HG03571 (cell line): Measurements from ENCODE around the gene FBH1.
"Not testable (repeated sequence)": the region's sequence is repeated elsewhere in the genome, so short reads cannot be mapped to it uniquely, and the experiment has no call there.

Experiments used
- ATAC-seq: cut with Tn5 transposase; IDR thresholded peaks from one replicate; pipeline ENCODE4 v1.9.1; 2021; ENCODE audit not compliant: unreplicated experiment

FBH1 gene

GRCh38 chr10:5956146-5956936, 66.3 kb downstream of the FBH1 start:
- no peak for ATAC-seq

- ATAC-seq, result no peak
Measured at GRCh38 chr10:5958077-5958476, 68.0 kb downstream of the FBH1 start.

GRCh38 chr10:5958675-5959074, 68.6 kb downstream of the FBH1 start:
- no peak for ATAC-seq

- ATAC-seq, result no peak
Measured at GRCh38 chr10:5959142-5959541, 69.1 kb downstream of the FBH1 start.

DNA sequence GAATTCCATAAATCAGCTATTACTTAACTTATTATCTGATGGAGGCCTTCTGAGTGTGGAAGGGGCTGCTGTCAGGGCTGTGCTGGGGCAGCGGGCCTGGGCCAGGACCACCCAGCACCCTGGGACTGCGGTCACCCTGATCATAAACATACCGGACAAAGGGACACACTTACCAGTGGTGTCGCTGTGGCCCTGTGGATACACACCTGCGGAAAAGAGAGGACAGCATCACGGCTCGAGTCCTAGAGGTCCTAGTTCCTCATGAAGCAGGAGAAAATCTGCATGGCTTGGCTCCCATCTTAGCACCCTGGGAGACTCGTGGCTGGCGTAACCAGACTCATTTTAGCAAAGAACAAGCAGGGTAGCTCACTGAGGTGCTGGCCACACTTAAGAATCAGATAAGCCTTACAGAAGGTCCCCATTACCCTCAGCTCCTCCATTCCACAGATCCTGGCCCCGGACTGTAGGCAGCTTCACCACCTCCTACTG, 69.6 kb downstream of the FBH1 start:
- no peak for ATAC-seq

GRCh38 chr10:5960070-5960972, 70.3 kb downstream of the FBH1 start:
- no peak for ATAC-seq

GRCh38 chr10:5960973-5961275, 70.9 kb downstream of the FBH1 start:
- ATAC-seq, result not testable (repeated sequence)

DNA sequence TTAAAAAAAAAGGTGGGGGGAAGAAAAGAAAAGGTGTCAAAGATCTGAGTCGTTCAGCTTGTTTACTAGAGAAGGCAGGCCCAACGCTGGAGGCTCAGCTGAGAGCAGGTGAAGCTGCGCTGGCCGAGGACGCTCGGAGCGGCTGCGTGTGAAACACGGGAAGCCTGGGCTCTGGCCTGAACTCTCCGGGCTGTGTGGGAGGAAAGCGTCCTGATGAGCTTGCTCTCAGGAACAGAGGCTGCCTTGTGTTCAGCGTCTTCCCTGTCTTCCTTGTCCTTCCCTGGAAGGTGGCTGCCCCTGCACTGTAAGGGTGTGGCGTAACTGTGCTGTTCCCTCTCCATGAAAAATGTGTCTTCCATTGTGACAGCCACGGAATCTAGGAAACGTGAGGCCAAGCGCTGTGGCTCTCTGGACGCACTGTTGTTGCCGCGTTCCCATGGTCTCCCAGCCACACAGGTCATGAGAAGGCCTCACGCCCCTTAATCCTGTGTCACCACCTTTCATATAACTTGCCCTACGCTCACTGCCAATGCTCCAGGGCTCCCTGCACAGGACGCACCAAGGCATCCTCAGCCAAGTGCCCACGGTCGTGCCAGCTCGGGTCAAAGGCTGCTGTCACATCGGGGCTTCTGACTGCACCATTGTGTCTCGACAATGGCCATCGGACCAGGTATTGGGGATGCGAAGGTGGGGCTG, 71.5 kb downstream of the FBH1 start:
- ATAC-seq, result no peak

DNA sequence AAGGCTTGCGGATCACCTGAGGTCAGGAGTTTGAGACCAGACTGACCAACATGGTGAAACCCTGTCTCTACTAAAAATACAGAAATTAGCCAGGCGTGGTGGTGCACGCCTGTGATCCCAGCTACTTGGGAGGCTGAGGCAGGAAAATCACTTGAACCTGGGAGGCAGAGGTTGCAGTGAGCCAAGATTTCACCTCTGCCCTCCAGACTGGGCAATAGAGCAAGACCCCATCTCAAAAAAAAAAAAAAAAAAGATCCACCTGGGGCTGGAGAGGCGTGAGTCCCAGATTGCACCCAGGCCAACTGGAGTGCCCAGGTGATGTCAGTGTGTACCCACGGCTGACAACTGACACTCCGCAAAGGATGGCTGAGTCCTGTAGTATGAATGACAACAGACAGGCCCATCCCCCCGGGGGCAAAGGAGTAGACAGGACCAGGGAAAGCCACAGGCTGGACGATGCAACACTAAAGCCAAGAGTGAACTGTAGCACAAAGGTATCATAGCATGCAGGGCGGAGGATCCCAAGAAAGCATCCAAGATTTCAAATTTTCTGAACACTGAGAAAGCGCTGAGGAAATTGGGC, 72.4 kb downstream of the FBH1 start:
- ATAC-seq, result not testable (repeated sequence)

DNA sequence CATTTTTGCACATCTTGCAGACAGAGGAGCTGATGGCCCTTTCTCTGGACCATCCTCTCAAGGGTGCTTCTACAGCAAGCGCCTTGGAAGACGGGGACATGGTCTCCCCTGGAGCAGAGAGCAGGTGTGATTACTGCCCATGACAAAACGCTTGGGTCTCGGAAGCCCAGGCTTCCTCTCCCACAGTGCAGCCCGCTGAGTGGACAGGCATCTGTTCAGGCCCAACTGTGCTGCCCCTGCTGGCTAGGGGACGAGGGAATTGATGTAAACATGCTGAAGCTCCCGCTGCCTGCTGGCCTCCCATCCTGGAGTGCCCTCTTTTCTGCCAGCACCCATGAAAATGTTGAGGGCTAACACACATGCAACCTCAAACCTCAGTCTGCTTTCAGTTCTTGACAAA, 73.0 kb downstream of the FBH1 start:
- no peak for ATAC-seq

DNA sequence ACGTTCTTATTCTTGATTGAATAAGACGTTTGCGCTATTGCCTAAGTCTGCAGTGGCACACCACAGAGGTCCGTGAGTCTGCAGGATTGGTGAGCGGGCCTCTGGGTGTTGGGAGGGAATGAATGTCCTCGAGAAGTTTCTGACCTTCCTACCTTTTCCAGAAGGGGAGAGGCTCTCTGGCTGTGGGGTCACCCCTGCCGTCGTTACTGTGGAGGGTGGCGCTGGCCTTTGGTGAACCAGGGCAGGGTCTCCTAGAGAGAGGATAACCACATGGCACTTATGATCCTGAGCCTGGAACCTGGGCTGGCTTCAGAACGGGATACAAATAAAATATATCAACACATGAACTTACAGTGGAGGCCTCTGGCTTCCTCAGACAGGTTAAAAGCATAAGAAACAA, 73.5 kb downstream of the FBH1 start:
- no peak for ATAC-seq

DNA sequence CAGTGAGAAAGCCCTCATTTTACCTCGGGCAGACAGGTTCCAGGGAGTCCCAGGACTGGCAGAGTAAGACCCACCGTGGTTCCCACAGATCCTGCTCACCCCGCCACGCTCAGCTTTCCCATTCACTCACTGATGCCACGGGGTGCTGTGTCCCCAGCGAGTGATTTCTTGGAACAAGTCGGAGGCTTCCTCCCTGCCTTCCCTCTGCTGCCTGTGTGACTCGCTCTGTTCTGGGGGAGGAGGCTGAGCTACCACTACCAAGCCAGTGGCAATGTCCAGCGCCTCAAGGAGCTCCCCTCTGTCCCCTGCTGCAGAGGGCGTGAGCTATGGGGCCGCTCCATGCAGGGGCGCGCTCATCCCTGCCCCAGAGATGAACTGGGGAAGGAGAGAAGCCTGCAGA, 74.7 kb downstream of the FBH1 start:
- no peak for ATAC-seq

DNA sequence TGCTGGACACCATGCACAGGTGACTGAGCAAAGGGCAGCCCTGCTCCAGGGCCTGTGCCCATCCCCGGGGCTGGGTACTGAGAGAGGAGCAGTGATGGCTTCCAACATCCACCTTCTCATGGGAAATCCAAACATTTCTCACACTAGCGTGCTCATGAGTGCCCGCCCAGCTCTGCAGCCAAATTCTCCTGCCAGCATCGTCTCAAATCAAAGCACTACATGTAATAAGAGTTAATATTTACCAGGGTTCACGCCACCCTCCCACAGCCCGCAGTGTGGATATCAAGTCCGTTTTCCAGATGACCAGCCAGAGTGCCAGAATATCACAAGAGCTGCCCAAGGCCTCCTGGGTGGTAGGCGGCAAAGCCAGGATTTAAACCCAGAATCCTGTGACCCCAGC, 75.2 kb downstream of the FBH1 start:
- ATAC-seq, result no peak

DNA sequence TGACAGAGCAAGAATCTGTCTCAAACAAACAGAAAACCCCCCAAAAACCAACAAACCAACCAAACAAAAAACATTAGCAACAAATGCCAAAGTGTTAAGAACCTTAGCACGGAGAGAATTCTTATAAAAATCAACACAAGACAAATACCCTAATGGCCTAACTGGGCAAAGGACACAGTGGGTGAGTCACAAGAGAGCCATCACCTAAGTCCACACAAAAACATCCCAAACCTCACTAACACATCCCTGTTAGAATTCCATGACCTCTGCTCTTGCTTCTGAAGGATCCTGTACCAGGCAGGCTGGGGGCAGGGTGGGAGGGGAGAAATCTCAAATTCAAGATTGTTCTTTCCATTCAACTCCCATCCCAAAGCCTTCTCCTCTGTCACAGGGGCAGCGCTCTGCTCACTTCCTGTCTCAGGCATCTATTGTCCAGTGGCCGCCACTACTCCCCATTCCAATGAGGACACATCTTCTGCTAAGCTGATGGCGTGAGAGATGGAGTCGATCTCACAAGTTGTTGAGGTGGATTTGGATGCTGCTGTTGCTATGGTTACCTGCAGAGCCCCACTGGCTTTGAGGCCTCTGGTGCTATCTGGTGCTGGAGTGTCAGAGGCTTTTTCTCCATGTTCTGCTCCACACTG, 78.1 kb downstream of the FBH1 start:
- no peak for ATAC-seq

GRCh38 chr10:5968681-5969453, 78.8 kb downstream of the FBH1 start:
- ATAC-seq, result no peak

DNA sequence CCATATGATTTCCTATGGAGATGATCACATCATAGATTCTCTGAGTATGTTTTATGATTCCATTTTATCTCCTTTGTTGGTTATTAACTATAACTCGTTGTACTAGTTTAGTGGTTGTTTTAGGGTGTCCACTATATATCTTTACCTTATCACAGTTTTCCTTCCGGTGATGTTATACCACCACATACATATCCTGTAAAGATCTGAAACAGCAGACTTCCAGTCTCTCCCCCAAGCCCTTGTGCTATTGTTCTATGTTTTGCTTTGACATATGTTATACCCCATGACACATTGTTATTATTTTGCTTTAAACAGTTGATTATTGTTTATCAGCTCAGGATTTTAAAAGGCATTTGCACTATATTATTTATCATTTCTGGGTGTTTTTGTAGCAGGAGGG, 80.0 kb downstream of the FBH1 start:
- no peak for ATAC-seq

DNA sequence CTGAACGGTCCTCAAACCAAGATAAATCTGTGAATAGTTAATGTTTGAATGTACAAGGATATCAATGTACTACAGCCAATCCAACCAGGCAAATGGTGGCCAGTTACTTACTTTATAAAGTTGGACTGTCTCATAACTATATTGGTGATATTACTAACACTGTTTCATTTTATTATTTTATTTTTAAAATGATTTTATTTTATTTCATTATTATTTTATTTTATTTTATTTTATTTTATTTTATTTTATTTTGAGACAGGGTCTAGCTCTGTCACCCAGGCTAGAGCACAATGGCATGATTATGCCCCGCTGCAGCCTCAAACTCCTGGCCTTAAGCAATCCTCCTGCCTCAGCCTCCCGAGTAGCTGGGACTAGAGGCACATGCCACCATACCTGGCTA, 80.5 kb downstream of the FBH1 start:
- ATAC-seq, result no peak

DNA sequence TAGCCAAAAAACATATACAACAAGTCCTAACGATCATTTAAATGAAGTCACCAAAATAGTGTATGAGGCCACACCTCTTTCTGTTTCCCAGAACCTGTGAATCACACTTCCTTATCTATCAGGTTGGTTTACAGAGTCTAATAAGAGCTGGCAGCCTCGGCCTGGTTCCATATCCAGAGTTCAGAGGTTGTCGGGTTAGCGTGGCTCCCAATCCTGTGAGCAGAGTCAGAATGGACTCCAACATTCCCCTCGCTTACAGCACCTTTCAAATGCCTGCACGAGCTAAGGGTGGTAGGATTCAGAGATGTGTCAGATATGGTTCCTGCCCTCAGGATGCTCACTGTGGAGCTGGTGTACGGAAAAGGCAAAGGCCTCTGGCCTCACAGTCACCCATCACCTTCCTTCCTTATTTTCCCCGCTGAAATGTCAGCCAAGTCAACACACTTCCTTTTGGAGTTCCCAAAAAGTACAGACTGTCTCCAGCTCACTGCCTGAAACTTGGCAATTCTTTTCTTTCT, 81.3 kb downstream of the FBH1 start:
- ATAC-seq, result no peak

DNA sequence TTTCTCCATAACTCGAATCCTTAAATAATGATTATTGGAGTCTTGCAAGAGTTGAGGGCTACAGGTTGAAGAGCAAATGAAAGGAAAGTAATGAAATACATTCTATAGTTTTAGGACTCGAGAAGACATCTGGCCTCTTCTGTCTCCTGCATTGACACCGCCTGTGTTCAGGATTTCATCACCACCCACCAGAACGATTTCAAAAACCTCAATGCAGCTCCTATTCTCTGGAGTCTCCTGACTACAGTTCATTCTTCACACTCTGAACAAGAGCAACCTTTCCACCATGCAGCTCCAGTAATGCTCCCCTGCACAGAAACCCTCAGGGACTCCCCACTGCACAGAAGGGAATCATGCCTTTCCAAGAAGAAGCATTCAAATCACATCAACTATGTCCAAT, 81.8 kb downstream of the FBH1 start:
- no peak for ATAC-seq

DNA sequence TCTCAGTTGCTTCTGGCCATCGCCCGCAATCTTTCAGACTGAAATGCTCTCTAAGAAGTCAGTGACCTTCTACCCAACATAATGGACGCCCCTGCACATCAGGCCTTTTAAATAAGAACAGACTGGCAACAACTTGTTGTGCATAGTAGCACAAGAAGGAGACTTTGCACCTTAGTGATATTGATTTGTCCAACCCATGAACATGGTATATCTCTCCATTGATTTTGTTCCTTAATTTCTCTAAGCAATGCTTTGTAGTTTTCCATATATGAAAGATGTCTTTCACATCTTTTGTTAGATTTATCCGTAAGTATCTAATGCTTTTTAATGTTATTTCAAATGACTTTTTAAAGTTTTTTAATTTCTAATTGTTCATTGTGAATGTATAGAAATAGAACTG, 83.0 kb downstream of the FBH1 start:
- no peak for ATAC-seq
